GM18870 (cell line): Measurements from ENCODE around the gene MRPS6.

Source experiments
- ATAC-seq: cut with Tn5 transposase; IDR thresholded peaks from one replicate; pipeline ENCODE4 v1.9.1; 2021; ENCODE audit warnings: moderate library complexity; ENCODE audit not compliant: unreplicated experiment

MRPS6 gene

GRCh38 chr21:34094949-34095348, 21.6 kb downstream of the MRPS6 start:
- no peak for ATAC-seq

- no peak for ATAC-seq
Observed at GRCh38 chr21:34097442-34097841, 24.1 kb downstream of the MRPS6 start.

DNA sequence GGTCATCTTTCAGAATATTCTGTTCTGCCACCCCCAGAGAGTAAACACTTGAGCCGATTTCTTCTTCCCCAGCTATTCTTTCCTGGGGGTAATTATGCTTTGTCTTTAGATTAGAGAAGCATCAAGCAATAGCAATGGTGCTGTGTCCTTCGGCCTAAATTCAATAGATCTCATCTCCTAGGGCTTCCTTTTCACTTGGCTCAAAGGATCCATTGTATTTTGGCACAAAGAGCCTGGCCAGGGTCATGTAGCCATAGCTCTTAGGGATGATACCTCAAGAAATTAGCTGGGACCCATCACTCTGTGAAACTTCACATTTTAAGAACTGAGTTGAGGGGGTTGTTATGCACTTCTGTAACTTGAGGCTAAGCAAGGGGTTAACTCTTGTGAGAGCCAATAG, 27.0 kb downstream of the MRPS6 start:
- ATAC-seq: no peak

- no peak for ATAC-seq
Observed at GRCh38 chr21:34100790-34101189, 27.4 kb downstream of the MRPS6 start.

GRCh38 chr21:34105947-34106541, 32.7 kb downstream of the MRPS6 start:
- no peak for ATAC-seq

DNA sequence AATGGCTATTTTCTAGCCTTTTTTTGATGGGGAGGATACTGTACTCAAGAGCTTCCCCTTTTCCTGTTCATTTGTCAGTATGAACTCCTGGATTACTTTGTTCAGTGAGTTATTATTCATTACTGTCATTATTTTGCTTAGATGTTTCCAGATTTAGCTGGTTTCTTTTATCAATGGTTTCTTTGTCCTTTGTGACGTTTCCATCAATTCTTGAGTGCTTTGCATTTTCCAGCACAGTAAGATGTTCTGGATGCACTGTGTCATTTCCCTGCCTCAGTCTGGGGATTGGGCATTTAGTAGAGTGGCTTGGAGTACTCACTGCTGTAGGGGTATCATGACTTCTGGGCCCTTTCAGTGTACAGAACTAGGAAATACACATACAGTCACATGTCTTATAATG, 34.2 kb downstream of the MRPS6 start:
- no peak for ATAC-seq

DNA sequence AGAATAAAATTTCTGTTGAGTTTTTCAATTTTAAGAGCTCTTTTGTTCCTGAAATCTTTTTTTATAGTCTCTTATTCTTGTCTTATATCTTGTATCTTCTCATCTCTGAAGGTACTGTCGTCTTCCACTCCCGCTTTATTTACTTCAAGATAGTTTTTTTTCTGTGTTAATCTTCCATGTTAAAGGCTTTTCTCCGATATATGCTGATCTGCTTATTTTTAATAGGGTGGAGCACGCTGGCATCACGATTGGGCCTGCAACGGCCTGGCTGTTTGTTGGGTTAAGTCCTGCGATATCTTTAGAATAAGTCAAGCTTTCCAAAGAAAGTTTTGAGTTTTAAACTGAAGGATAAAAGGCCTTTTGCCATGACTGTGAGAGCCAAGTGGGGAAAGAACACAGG, 35.7 kb downstream of the MRPS6 start:
- ATAC-seq: no peak

GRCh38 chr21:34110594-34111202, 37.3 kb downstream of the MRPS6 start:
- ATAC-seq: no peak

- ATAC-seq: no peak
Observed at GRCh38 chr21:34112316-34113033, 39.1 kb downstream of the MRPS6 start.

GRCh38 chr21:34113842-34114241, 40.5 kb downstream of the MRPS6 start:
- no peak for ATAC-seq

DNA sequence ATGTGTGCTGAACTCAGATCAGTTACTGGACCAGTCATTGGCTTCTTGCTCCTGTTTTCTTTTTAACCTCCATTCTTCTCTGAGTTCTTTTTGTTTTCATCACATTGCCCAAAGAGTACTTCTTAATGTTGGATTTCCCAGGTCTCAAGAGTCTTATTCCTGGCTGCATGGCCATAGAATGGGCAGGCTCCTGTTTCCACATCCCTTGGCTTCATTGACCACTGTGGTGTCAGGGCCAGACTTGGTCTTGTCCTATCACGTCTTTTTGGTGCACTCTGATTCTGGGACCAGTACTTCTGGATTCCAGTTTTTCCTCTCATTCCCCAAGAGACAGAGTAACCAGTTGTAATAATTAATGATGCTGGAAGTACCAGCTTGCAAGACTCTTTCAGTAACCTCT, 41.8 kb downstream of the MRPS6 start:
- no peak for ATAC-seq

DNA sequence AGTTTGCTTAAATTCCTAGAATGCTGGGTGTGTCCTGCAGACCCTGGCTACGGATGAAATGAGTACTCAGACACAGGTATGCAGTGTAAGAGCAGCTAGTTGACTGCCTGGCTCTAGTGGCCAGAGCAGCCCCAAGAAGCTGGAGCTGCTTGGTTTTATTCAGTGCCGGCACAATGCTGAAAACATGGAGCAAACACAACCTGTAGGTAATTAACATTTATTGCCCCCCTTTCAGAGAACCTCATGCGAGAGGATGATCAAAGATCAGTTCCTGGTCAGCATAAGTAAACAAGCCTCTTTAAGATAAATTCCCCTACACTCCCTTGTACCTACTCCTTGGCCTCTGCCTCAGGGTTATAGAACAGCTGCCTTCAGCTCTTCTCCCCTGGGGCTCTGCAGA, 43.2 kb downstream of the MRPS6 start:
- ATAC-seq: no peak

GRCh38 chr21:34120867-34121266, 47.5 kb downstream of the MRPS6 start:
- no peak for ATAC-seq

- ATAC-seq: no peak
Observed at GRCh38 chr21:34122047-34122446, 48.7 kb downstream of the MRPS6 start.

GRCh38 chr21:34123609-34124008, 50.2 kb downstream of the MRPS6 start:
- no peak for ATAC-seq

GRCh38 chr21:34126269-34126668, 52.9 kb downstream of the MRPS6 start:
- no peak for ATAC-seq

- no peak for ATAC-seq
Observed at GRCh38 chr21:34126691-34127090, 53.3 kb downstream of the MRPS6 start.

DNA sequence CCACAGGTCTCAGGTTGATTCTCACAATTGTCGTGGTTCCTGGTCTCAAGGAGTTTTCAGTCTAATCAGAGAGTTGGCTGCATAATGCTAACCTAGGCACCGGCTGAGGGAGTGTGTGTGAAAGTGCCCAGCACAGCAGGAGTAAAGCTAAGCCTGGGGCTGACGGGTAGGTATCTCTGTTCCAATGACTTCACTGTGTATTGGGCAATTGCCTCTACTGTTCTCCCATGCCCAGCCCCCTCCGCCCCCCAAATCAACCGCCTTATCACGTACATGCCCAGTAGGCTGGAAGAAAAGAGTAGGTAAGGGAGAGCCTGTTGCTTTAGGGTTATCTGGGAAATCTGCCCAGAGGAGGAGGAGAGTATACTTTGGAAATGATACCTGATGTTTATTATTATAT, 54.7 kb downstream of the MRPS6 start:
- no peak for ATAC-seq

DNA sequence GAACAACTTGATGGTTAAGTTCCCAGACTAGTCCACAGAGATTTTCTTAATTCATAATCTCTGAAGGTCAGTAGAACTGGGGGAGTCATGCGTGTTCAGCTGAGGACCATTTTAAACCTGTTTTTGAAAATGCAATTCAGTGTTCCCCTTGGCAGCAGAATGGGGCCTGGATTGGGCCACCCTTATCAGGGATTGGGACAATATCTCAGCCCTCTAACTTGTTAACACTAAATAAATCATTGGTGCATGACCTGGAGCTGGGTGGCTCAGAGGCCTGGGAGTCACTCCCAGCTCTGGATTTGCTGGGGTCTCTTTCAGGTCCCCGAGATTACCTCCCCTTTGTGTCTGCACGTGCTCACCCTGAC, 55.3 kb downstream of the MRPS6 start:
- ATAC-seq: no peak

GRCh38 chr21:34129039-34129891, 55.9 kb downstream of the MRPS6 start:
- ATAC-seq: no peak

DNA sequence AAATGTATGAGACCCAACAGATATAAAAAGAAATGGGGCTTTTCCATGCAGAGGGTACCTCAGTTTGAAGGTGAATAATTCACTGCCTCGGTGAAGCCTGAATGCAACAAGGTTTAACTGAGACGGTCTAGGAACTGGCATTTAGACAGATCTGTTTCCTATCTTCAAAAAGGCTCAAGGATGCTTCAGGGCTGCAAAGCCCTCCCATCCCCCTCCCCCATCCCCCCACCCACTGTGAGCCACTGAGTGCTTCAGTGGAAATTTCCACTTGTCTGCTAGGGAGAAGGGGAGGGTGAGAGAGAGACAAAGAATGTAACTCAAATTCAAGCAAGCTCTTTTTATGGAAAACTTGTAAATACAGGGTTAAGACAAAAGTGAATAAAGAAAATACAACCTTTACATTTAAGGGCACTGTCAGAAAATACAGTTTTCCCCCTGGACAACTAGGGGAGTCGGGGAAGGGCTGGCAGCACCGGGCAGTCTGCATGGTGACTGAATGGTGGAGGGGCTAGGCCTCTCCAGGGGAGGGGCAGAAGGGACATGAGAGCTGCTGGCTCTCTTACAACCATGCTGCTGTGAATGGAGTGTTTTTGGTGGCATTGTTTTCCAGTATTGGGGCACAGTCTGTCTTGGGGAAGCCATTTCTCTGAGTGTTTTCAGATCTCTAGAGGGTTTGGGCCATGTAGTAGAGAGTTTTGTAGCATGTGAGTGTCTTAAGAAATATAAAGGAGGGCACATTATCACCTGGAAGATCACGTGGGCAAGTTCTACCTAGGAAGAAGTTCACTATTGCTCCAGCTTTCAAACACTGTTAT, 56.7 kb downstream of the MRPS6 start:
- ATAC-seq: no peak
